Fibroblast of skin of right quadriceps (primary cell): ENCODE data around the gene FBXL22.
"Not testable (repeated sequence)": the region's sequence is repeated elsewhere in the genome, so short reads cannot be mapped to it uniquely, and the experiment has no call there.

Source experiments
- DNase-seq: peaks from one replicate; pipeline ENCODE4 v3.0.0-alpha.2; 2013

The FBXL22 gene

GRCh38 chr15:63595065-63595464, 2.1 kb upstream of the FBXL22 start:
- DNase-seq = no peak

GRCh38 chr15:63595688-63596087, 1.5 kb upstream of the FBXL22 start:
- DNase-seq = no peak

- DNase-seq = no peak
Measured at GRCh38 chr15:63596676-63597037, 530 bp upstream of the FBXL22 start.

GRCh38 chr15:63597821-63598220, 634 bp downstream of the FBXL22 start:
- no peak for DNase-seq

GRCh38 chr15:63598473-63599400, 1.6 kb downstream of the FBXL22 start:
- no peak for DNase-seq

GRCh38 chr15:63599401-63600000, 2.3 kb downstream of the FBXL22 start:
- no peak for DNase-seq

GRCh38 chr15:63600001-63600615, 2.9 kb downstream of the FBXL22 start:
- no peak for DNase-seq

GRCh38 chr15:63600616-63601025, 3.4 kb downstream of the FBXL22 start:
- peak; percentile 93 for DNase-seq

GRCh38 chr15:63601026-63601703, 4.0 kb downstream of the FBXL22 start:
- DNase-seq = peak; percentile 17

- DNase-seq = no peak
Measured at GRCh38 chr15:63601704-63602185, 4.6 kb downstream of the FBXL22 start.

GRCh38 chr15:63602595-63602994, 5.4 kb downstream of the FBXL22 start:
- DNase-seq = no peak

GRCh38 chr15:63603516-63603915, 6.3 kb downstream of the FBXL22 start:
- no peak for DNase-seq

- no peak for DNase-seq
Measured at GRCh38 chr15:63604281-63604680, 7.1 kb downstream of the FBXL22 start.

- no peak for DNase-seq
Measured at GRCh38 chr15:63605036-63605435, 7.8 kb downstream of the FBXL22 start.

GRCh38 chr15:63605816-63606215, 8.6 kb downstream of the FBXL22 start:
- no peak for DNase-seq

- DNase-seq = no peak
Measured at GRCh38 chr15:63606308-63606707, 9.1 kb downstream of the FBXL22 start.

- no peak for DNase-seq
Measured at GRCh38 chr15:63608989-63609388, 11.8 kb downstream of the FBXL22 start.

- no peak for DNase-seq
Measured at GRCh38 chr15:63609448-63609847, 12.3 kb downstream of the FBXL22 start.

GRCh38 chr15:63610209-63610841, 13.1 kb downstream of the FBXL22 start:
- peak; percentile 89 for DNase-seq

GRCh38 chr15:63611177-63611576, 14.0 kb downstream of the FBXL22 start:
- DNase-seq = no peak

- DNase-seq = no peak
Measured at GRCh38 chr15:63612300-63612699, 15.1 kb downstream of the FBXL22 start.

- no peak for DNase-seq
Measured at GRCh38 chr15:63615935-63616334, 18.7 kb downstream of the FBXL22 start.

- DNase-seq = not testable (repeated sequence)
Measured at GRCh38 chr15:63617147-63617546, 20.0 kb downstream of the FBXL22 start.
